Neuronal stem cell (in vitro differentiated cells): ENCODE results near the gene PAFAH1B1.
"Not testable (repeated sequence)": the region's sequence is repeated elsewhere in the genome, so short reads cannot be mapped to it uniquely, and the experiment has no call there.

Source experiments
- DNase-seq: peaks from one replicate; pipeline ENCODE4 v3.0.0-alpha.2; 2013; ENCODE audit warnings: low spot score
- H2AFZ ChIP-seq: one replicate; pipeline ENCODE4 v1.6.1; 2013; ENCODE audit warnings: mild to moderate bottlenecking, low read length, inconsistent platforms
- H2AK5ac ChIP-seq: 2 replicates; pipeline ENCODE4 v1.6.1; 2013; ENCODE audit warnings: low read depth, mild to moderate bottlenecking, inconsistent platforms, low read length, moderate library complexity, mixed read lengths
- H2BK120ac ChIP-seq: 2 replicates; pipeline ENCODE4 v1.6.1; 2013; ENCODE audit warnings: low read depth, mild to moderate bottlenecking, inconsistent platforms, low read length, moderate library complexity, mixed read lengths
- H2BK12ac ChIP-seq: one replicate; pipeline ENCODE4 v1.6.1; 2013; ENCODE audit warnings: low read length, inconsistent platforms
- H2BK15ac ChIP-seq: 2 replicates; pipeline ENCODE4 v1.6.1; 2013; ENCODE audit warnings: mild to moderate bottlenecking, low read length, inconsistent platforms, mixed read lengths
- H2BK5ac ChIP-seq: one replicate; pipeline ENCODE4 v1.6.1; 2013; ENCODE audit warnings: inconsistent platforms, mild to moderate bottlenecking, low read length, moderate library complexity
- H3K14ac ChIP-seq: one replicate; pipeline ENCODE4 v1.6.1; 2013; ENCODE audit warnings: low read length, inconsistent platforms
- H3K18ac ChIP-seq: 2 replicates; pipeline ENCODE4 v1.6.1; 2013; ENCODE audit warnings: low read length, inconsistent platforms
- H3K23ac ChIP-seq: 2 replicates; pipeline ENCODE4 v1.6.1; 2013; ENCODE audit warnings: low read depth, mild to moderate bottlenecking, mixed read lengths, low read length, inconsistent platforms; ENCODE audit not compliant: poor library complexity
- H3K27ac ChIP-seq: replicated peaks from 3 replicates; pipeline ENCODE4 v1.5.1; 2013; ENCODE audit warnings: low read length, inconsistent platforms
- H3K27me3 ChIP-seq, 3 experiments: 2 replicates each; pipeline ENCODE4 v1.6.1; 2013; ENCODE audit warnings: low read length in 3 of 3, mild to moderate bottlenecking in 2 of 3, inconsistent platforms in 1 of 3, low read depth in 1 of 3, mixed read lengths in 1 of 3, moderate library complexity in 1 of 3; ENCODE audit not compliant: control insufficient read depth in 3 of 3, insufficient read depth in 3 of 3
- H3K36me3 ChIP-seq, 2 donors: replicated peaks in 1 of 2; 2 replicates each; pipeline ENCODE4 v1.6.1; 2013; ENCODE audit warnings: low read length in 2 of 2; ENCODE audit not compliant: control insufficient read depth in 2 of 2, insufficient read depth in 2 of 2
- H3K4ac ChIP-seq: 2 replicates; pipeline ENCODE4 v1.6.1; 2013; ENCODE audit warnings: inconsistent platforms, mild to moderate bottlenecking, low read length, moderate library complexity
- H3K4me1 ChIP-seq, 2 donors: 1 replicate in 1 of 2; 2 replicates in 1 of 2; pipeline ENCODE4 v1.6.1; 2013; ENCODE audit warnings: low read length in 2 of 2, low read depth in 1 of 2; ENCODE audit not compliant: control insufficient read depth in 2 of 2, insufficient read depth in 1 of 2
- H3K4me2 ChIP-seq: one replicate; pipeline ENCODE4 v1.6.1; 2013; ENCODE audit warnings: mild to moderate bottlenecking, low read length, inconsistent platforms; ENCODE audit not compliant: insufficient read depth, poor library complexity, severe bottlenecking
- H3K4me3 ChIP-seq, 2 donors: 2 replicates each; pipeline ENCODE4 v1.5.1; 2013; ENCODE audit warnings: low read length in 2 of 2, mild to moderate bottlenecking in 2 of 2, inconsistent platforms in 1 of 2, moderate library complexity in 1 of 2
- H3K79me1 ChIP-seq: one replicate; pipeline ENCODE4 v1.6.1; 2013; ENCODE audit warnings: low read depth, mild to moderate bottlenecking, inconsistent platforms, low read length, moderate library complexity
- H3K9ac ChIP-seq: one replicate; pipeline ENCODE4 v1.6.1; 2013; ENCODE audit warnings: mild to moderate bottlenecking, low read depth, low read length, inconsistent platforms; ENCODE audit not compliant: poor library complexity
- H3K9me3 ChIP-seq, 2 donors: replicated peaks in 1 of 2; 2 replicates each; pipeline versions ENCODE3 to v1.6.1; 2013; ENCODE audit warnings: low read length in 2 of 2, mild to moderate bottlenecking in 2 of 2, inconsistent platforms in 1 of 2, low read depth in 1 of 2, mixed read lengths in 1 of 2, moderate library complexity in 1 of 2; ENCODE audit not compliant: control insufficient read depth in 2 of 2, insufficient read depth in 1 of 2
- H4K8ac ChIP-seq: one replicate; pipeline ENCODE4 v1.6.1; 2013; ENCODE audit warnings: low read depth, mild to moderate bottlenecking, inconsistent platforms, low read length, moderate library complexity
- H4K91ac ChIP-seq: one replicate; pipeline ENCODE4 v1.6.1; 2013; ENCODE audit warnings: low read length, low read depth, mild to moderate bottlenecking, inconsistent platforms; ENCODE audit not compliant: poor library complexity
- WGBS, 2 donors: extraction: QIAGEN DNeasy Blood & Tissue Kit; methylation state at CpG; one replicate each; pipeline ENCODE4 v1.1.7; 2013; ENCODE audit warnings: missing lambda C conversion rate in 2 of 2, mixed read lengths in 1 of 2; ENCODE audit not compliant: insufficient read length in 2 of 2, insufficient replicate concordance in 1 of 2; ENCODE audit errors: extremely low coverage in 2 of 2; 5-methylcytosine and 5-hydroxymethylcytosine counted together

The PAFAH1B1 gene

GRCh38 chr17:2656283-2656682 lies 62.8 kb downstream of the PAFAH1B1 start:
- Histone ChIP-seq H3K4me3 (no peak overlapping the region), H3K27ac (no peak overlapping the region), H3K27me3 (no peaks in the 10 kb centered on the region), H4K91ac (no peak overlapping the region), H2AFZ (no peak overlapping the region), H3K9me3 (peaks cover 4% of the 10 kb centered on the region in 2 donors), H3K4ac (no peak overlapping the region), H2BK15ac (no peak overlapping the region), H3K79me1 (peaks cover 2% of the 10 kb centered on the region), H3K9ac (no peak overlapping the region), H3K23ac (no peak overlapping the region), H3K4me1 (no peaks in the 10 kb centered on the region), H4K8ac (no peak overlapping the region), H3K14ac (no peak overlapping the region), H3K18ac (no peak overlapping the region), H3K4me2 (no peak overlapping the region), H2AK5ac (no peak overlapping the region), H2BK12ac (no peak overlapping the region), H2BK5ac (no peak overlapping the region), H3K36me3 (peaks cover 4 to 66% of the 10 kb centered on the region in 2 donors), H2BK120ac (no peak overlapping the region)
- WGBS, 2 donors: no CpG with 5 or more reads among the region's 1 CpG
- no peak for DNase-seq

GRCh38 chr17:2659337-2659736 lies 65.9 kb downstream of the PAFAH1B1 start:
- H3K9ac ChIP-seq: not testable (repeated sequence)

GRCh38 chr17:2660410-2660809 lies 67.0 kb downstream of the PAFAH1B1 start:
- not testable (repeated sequence) for H3K27ac ChIP-seq, H3K79me1 ChIP-seq
- WGBS, 2 donors: no CpG with 5 or more reads among the region's 4 CpGs

More at GRCh38 chr17:2659337-2659736, 65.9 kb downstream of the PAFAH1B1 start:
- H3K27ac ChIP-seq, H2BK5ac ChIP-seq, H3K14ac ChIP-seq, H3K9me3 ChIP-seq, H3K18ac ChIP-seq, H3K4me3 ChIP-seq, H3K27me3 ChIP-seq, H4K91ac ChIP-seq, H2BK15ac ChIP-seq, H4K8ac ChIP-seq, H3K79me1 ChIP-seq, H2BK12ac ChIP-seq, H3K4me2 ChIP-seq, H2AFZ ChIP-seq, DNase-seq, H3K23ac ChIP-seq, H3K4ac ChIP-seq, H2BK120ac ChIP-seq, H3K4me1 ChIP-seq, H2AK5ac ChIP-seq: not testable (repeated sequence)
- peaks cover 1 to 53% of the 10 kb centered on the region in 2 donors for H3K36me3 ChIP-seq
- WGBS, 2 donors: no CpG with 5 or more reads among the region's 8 CpGs

GRCh38 chr17:2672026-2672425 lies 78.6 kb downstream of the PAFAH1B1 start:
- no peak overlapping the region for H2BK15ac ChIP-seq
- no peaks in the 10 kb centered on the region for H3K27me3 ChIP-seq
- H3K27ac ChIP-seq: no peak overlapping the region
- no peak for DNase-seq
- no peak overlapping the region for H4K8ac ChIP-seq
- WGBS, 2 donors: no CpG with 5 or more reads among the region's 5 CpGs
- peaks cover 23 to 96% of the 10 kb centered on the region in 2 donors for H3K36me3 ChIP-seq
- peaks cover 3% of the 10 kb centered on the region for H3K79me1 ChIP-seq
- no peak overlapping the region for H2BK12ac ChIP-seq
- H3K23ac ChIP-seq: no peak overlapping the region
- H3K4me3 ChIP-seq: no peak overlapping the region
- H3K14ac ChIP-seq: no peak overlapping the region
- H3K4me1 ChIP-seq: no peaks in the 10 kb centered on the region
- H3K18ac ChIP-seq: no peak overlapping the region
- no peak overlapping the region for H3K9ac ChIP-seq
- no peak overlapping the region for H3K4ac ChIP-seq
- no peak overlapping the region for H2AFZ ChIP-seq
- no peak overlapping the region for H2BK5ac ChIP-seq
- H2BK120ac ChIP-seq: no peak overlapping the region
- H3K9me3 ChIP-seq: peaks cover 0 to 24% of the 10 kb centered on the region in 2 donors
- H2AK5ac ChIP-seq: no peak overlapping the region
- H3K4me2 ChIP-seq: no peak overlapping the region
- no peak overlapping the region for H4K91ac ChIP-seq

More at GRCh38 chr17:2660410-2660809, 67.0 kb downstream of the PAFAH1B1 start:
- DNase-seq, H2BK120ac ChIP-seq, H2BK15ac ChIP-seq, H3K4me3 ChIP-seq, H3K18ac ChIP-seq, H2BK12ac ChIP-seq, H4K91ac ChIP-seq, H3K9ac ChIP-seq, H3K27me3 ChIP-seq, H2BK5ac ChIP-seq, H4K8ac ChIP-seq, H3K4me1 ChIP-seq, H3K9me3 ChIP-seq, H3K4me2 ChIP-seq, H2AK5ac ChIP-seq, H3K4ac ChIP-seq, H3K14ac ChIP-seq, H3K23ac ChIP-seq, H2AFZ ChIP-seq: not testable (repeated sequence)
- H3K36me3 ChIP-seq: peaks cover 1 to 55% of the 10 kb centered on the region in 2 donors
